Thoracic aorta (tissue), 2 donors: ENCODE data around the gene VCAN. TPM values are rescaled to one million over a fixed set of nuclear protein-coding genes. Genes with fewer than 3 reads are reported as not detected.
A peak's percentile ranks its signal among the peaks of the same experiment; 100 is the strongest.

Experiments used
- ATAC-seq: fragments of 150-250 bp; one replicate; pipeline ENCODE4 v1.8.0; 2017; ENCODE audit warnings: low read depth; ENCODE audit not compliant: insufficient number of reproducible peaks, low FRiP score
- DNase-seq: peaks from one replicate; pipeline ENCODE4 v3.0.0-alpha.2; 2020; ENCODE audit warnings: low spot score
- H3K27ac ChIP-seq, 2 donors: fragments of 200-600 bp; sonication (generic); 1 replicate in 1 of 2; 2 replicates in 1 of 2; pipeline ENCODE4 v1.5.1; 2016; ENCODE audit warnings: mild to moderate bottlenecking in 2 of 2, moderate library complexity in 2 of 2
- H3K27me3 ChIP-seq: fragments of 200-600 bp; sonication (generic); replicated peaks from 2 replicates; pipeline ENCODE4 v1.6.0; 2016; ENCODE audit warnings: mild to moderate bottlenecking; ENCODE audit not compliant: insufficient read depth
- H3K36me3 ChIP-seq: fragments of 200-600 bp; sonication (generic); one replicate; pipeline ENCODE4 v1.5.1; 2016
- H3K4me1 ChIP-seq, 2 donors: fragments of 200-600 bp; sonication (generic); 1 replicate in 1 of 2; 2 replicates in 1 of 2; pipeline versions ENCODE4 v1.5.1 to v1.6.0; 2016; ENCODE audit warnings: low read depth in 2 of 2, mild to moderate bottlenecking in 1 of 2; ENCODE audit not compliant: control insufficient read depth in 1 of 2
- H3K4me3 ChIP-seq: fragments of 200-600 bp; sonication (generic); 2 replicates; pipeline ENCODE4 v1.5.1; 2016; ENCODE audit warnings: mild to moderate bottlenecking
- H3K9me3 ChIP-seq: fragments of 200-600 bp; sonication (generic); 2 replicates; pipeline ENCODE4 v1.5.1; 2016
- total RNA-seq, 2 donors: library from RNA; depleted of rRNA; stranded (reverse); fragments of >200 nt; gene quantifications; one replicate each; pipeline versions ENCODE4 v1.1.0 to v1.2.3, GENCODE V29; 2016
- TF ChIP-seq, protein P1 (sequence below): fragments of 200-600 bp; sonication (generic); IDR thresholded peaks from one replicate; pipeline ENCODE4 v1.5.1; 2019; ENCODE audit warnings: antibody characterized with exemption

The VCAN gene
- total RNA-seq, 2 donors from 2014 or later = 870 to 1,101 TPM

DNA sequence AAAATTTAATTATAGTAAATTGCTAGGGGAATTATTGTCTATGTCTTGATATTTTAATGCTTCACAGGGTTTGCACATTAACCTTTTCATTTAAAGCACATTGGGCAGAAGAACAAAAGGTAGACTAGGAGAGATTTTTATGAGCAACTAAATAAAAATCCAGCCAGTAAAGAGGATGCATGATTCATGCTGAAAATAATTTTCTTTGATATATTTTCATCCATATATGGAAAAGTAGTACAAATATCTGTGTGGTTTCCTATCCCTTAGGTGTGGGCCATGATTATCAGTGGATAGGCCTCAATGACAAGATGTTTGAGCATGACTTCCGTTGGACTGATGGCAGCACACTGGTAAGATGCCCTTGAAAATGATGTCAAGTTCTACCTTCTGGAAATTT is 83.1 kb downstream of the VCAN start:
- TF ChIP-seq, protein P1, sequence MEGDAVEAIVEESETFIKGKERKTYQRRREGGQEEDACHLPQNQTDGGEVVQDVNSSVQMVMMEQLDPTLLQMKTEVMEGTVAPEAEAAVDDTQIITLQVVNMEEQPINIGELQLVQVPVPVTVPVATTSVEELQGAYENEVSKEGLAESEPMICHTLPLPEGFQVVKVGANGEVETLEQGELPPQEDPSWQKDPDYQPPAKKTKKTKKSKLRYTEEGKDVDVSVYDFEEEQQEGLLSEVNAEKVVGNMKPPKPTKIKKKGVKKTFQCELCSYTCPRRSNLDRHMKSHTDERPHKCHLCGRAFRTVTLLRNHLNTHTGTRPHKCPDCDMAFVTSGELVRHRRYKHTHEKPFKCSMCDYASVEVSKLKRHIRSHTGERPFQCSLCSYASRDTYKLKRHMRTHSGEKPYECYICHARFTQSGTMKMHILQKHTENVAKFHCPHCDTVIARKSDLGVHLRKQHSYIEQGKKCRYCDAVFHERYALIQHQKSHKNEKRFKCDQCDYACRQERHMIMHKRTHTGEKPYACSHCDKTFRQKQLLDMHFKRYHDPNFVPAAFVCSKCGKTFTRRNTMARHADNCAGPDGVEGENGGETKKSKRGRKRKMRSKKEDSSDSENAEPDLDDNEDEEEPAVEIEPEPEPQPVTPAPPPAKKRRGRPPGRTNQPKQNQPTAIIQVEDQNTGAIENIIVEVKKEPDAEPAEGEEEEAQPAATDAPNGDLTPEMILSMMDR = no peak
- peaks cover 8% of the 10 kb centered on the region for H3K36me3 ChIP-seq
- no peaks in the 10 kb centered on the region for H3K9me3 ChIP-seq
- H3K27me3 ChIP-seq = no peaks in the 10 kb centered on the region
- no peak overlapping the region for H3K4me3 ChIP-seq
- peak overlapping the region; percentile 7 to 75 for H3K27ac ChIP-seq
- DNase-seq (no peak), ATAC-seq (no peak)
- H3K4me1 ChIP-seq = peaks cover 25 to 61% of the 10 kb centered on the region in 2 donors

DNA sequence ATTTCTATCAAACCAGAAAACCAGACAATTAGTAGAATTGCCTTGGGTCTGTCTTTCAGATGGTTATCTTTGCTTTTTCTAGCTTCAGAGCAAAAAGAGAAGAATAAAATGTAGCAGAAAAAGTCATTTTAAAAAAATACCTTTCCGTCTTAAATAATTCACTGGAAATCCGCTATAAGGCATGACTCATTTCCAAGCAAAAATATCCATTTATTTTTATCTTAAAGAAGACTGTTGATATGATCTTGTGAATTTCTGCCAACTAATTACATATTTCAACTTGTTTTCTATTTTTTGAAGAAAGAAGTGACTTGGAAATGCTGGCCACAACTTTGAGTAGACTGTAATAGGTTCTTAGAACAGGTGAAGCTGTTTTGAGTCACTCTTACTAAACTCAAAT is 83.7 kb downstream of the VCAN start:
- peak overlapping the region; percentile 7 to 75 for H3K27ac ChIP-seq

DNA sequence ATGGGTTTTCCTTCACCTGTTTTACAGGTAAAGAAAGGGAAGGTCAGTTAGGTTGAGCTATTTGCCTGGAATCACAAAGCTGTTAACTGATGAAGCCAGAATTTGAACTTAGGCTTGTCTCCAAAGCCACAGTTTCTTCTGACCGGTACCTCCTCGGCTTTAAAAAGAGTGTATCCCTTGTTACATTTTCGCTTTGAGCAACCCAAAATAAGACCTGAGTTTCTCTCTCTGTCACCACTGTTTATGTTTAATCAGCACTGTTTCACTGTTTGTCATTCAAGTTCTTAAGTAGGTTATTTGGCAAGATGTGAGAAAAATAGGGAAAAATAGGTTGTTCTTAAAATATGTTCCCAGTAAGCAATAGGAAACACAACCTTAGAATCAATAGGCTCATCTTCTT is 84.6 kb downstream of the VCAN start:
- DNase-seq (no peak), ATAC-seq (no peak)
- peaks cover 8% of the 10 kb centered on the region for H3K36me3 ChIP-seq
- H3K4me3 ChIP-seq = no peak overlapping the region
- peak overlapping the region; percentile 7 to 75 for H3K27ac ChIP-seq
- no peaks in the 10 kb centered on the region for H3K9me3 ChIP-seq
- TF ChIP-seq, protein P1 = no peak
- H3K27me3 ChIP-seq = no peaks in the 10 kb centered on the region
- H3K4me1 ChIP-seq = peaks cover 25 to 69% of the 10 kb centered on the region in 2 donors

More for the DNA sequence above, 83.7 kb downstream of the VCAN start:
- TF ChIP-seq, protein P1 = no peak
- no peak for DNase-seq
- H3K4me3 ChIP-seq = no peak overlapping the region
- no peaks in the 10 kb centered on the region for H3K27me3 ChIP-seq
- peaks cover 8% of the 10 kb centered on the region for H3K36me3 ChIP-seq
- no peaks in the 10 kb centered on the region for H3K9me3 ChIP-seq
- peaks cover 25 to 63% of the 10 kb centered on the region in 2 donors for H3K4me1 ChIP-seq
- ATAC-seq = no peak

DNA sequence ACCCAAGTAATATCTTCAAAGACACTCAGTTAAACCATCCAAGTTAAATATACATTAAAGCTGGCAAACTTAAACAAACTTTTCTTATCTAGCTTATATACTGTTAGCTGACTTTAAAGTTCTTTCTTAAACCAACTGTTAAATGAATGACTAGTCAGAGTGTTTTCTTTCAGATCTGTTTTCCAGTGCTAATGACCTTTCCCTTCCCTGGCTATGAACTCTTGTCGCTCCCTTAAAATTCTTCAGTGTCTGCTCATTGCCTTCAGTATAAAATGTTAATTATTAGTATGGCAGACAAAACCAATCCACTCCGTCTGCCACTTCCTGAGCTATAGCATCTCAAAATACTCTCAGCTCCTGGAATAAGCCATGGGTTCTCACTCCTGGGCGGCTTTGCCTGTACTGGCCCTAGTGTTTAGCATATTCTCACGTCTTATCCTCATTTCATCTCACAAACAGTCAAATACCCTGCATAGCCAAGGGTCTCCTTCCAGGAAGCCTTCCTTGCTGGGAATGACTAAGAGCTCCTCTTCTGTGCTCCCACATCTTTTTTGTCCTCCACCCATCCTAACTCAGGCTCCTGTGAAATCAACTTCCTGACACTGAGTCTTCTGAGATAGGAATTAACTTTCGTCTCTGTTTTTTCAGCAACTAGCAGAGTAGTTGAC is 87.7 kb downstream of the VCAN start:
- Histone ChIP-seq H3K27ac (peak overlapping the region; percentile 44 to 77), H3K9me3 (no peaks in the 10 kb centered on the region), H3K27me3 (no peaks in the 10 kb centered on the region), H3K4me1 (peaks cover 35 to 72% of the 10 kb centered on the region in 2 donors), H3K4me3 (no peak overlapping the region), H3K36me3 (peaks cover 4% of the 10 kb centered on the region)
- ATAC-seq = no peak
- no peak for DNase-seq
- TF ChIP-seq, protein P1 = no peak

DNA sequence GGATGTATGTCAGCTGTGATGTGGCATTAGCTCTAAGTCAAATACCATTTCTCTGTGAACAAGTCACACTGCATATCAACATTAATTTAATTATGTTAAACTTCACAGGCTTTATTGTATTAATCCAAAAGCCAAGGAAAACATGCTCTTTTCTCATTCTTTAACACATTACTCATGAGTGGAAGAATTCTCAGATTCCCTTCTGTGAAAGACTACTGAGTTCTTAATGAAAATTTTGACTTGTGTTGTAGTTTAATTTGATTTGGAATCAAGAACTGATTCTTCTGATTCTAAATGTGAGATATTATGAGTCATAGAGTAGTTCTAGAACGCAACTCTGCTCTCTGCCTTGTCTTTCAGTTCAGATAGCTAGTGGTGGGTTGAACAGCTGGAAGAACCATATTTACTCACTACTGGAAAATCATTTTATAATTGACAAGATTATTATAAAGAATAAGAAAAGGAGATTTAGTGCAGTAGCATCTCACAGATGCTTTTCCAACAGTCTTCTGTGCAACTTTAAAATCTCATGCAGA is 90.6 kb downstream of the VCAN start:
- Histone ChIP-seq H3K27me3 (no peaks in the 10 kb centered on the region), H3K9me3 (no peaks in the 10 kb centered on the region), H3K4me1 (peaks cover 29 to 71% of the 10 kb centered on the region in 2 donors), H3K36me3 (no peaks in the 10 kb centered on the region), H3K27ac (peak overlapping the region in 1 of 2 donors; percentile 77), H3K4me3 (no peak overlapping the region)
- TF ChIP-seq, protein P1 = no peak
- DNase-seq = no peak
- ATAC-seq = no peak
